Tibial nerve (tissue), 4 donors: ENCODE data around the gene TRAF7. TPM values are rescaled to one million over a fixed set of nuclear protein-coding genes. Genes with fewer than 3 reads are reported as not detected.
"Not testable (repeated sequence)": the region's sequence is repeated elsewhere in the genome, so short reads cannot be mapped to it uniquely, and the experiment has no call there.

Experiments used
- DNase-seq, 2 donors: peaks; one replicate each; pipeline ENCODE4 v3.0.0-alpha.2; 2019; ENCODE audit warnings: low spot score in 2 of 2
- H3K27ac ChIP-seq, 4 donors: fragments of 200-600 bp; sonication (generic) in 3 of 4; one replicate each; pipeline ENCODE4 v1.5.1; 2017 to 2019; ENCODE audit warnings: mild to moderate bottlenecking in 1 of 4
- H3K27me3 ChIP-seq, 2 donors: fragments of 200-600 bp; sonication (generic) in 1 of 2; one replicate each; pipeline versions ENCODE4 v1.5.1 to v1.6.0; 2017 to 2019
- H3K36me3 ChIP-seq, 3 donors: fragments of 200-600 bp; sonication (generic); one replicate each; pipeline ENCODE4 v1.5.1; 2018 to 2019
- H3K4me1 ChIP-seq, 4 donors: fragments of 200-600 bp; sonication (generic) in 3 of 4; one replicate each; pipeline ENCODE4 v1.5.1; 2017 to 2019
- H3K4me3 ChIP-seq, 4 donors: fragments of 200-600 bp; sonication (generic) in 3 of 4; one replicate each; pipeline ENCODE4 v1.5.1; 2017 to 2019; ENCODE audit warnings: mild to moderate bottlenecking in 1 of 4, moderate library complexity in 1 of 4
- H3K9me3 ChIP-seq, 4 donors: fragments of 200-600 bp; sonication (generic) in 3 of 4; one replicate each; pipeline ENCODE4 v1.5.1; 2017 to 2019
- EP300 ChIP-seq, 2 donors: sonication (generic); formaldehyde crosslinking; IDR thresholded peaks; one replicate each; pipeline ENCODE4 v1.6.1; 2017; ENCODE audit warnings: antibody characterized with exemption in 2 of 2, mild to moderate bottlenecking in 1 of 2
- POLR2A ChIP-seq, 2 donors: fragments of 450-650 bp; IDR thresholded peaks; one replicate each; pipeline ENCODE4 v1.6.1; 2017; ENCODE audit warnings: antibody characterized with exemption in 2 of 2, mild to moderate bottlenecking in 2 of 2, moderate library complexity in 2 of 2
- WGBS, 2 donors: methylation state at CpG; one replicate each; pipeline ENCODE4 v1.1.5; 2018; 5-methylcytosine and 5-hydroxymethylcytosine counted together
- total RNA-seq, 4 donors: library from RNA; depleted of rRNA; stranded (reverse); fragments of >200 nt; gene quantifications; one replicate each; pipeline ENCODE4 v1.1.0, GENCODE V29; 2016
- TF ChIP-seq, protein P1 (sequence below), 5 experiments: fragments of 200-600 bp in 3 of 5; fragments of 450-650 bp in 2 of 5; sonication (generic) in 3 of 5; IDR thresholded peaks; one replicate each; pipeline ENCODE4 v1.5.1; 2016 to 2019; ENCODE audit warnings: antibody characterized with exemption in 5 of 5, mild to moderate bottlenecking in 3 of 5, moderate library complexity in 2 of 5

TRAF7 gene
- total RNA-seq = 10 to 100 TPM; 29.1 to 53.7 (median 38.4) TPM

DNA sequence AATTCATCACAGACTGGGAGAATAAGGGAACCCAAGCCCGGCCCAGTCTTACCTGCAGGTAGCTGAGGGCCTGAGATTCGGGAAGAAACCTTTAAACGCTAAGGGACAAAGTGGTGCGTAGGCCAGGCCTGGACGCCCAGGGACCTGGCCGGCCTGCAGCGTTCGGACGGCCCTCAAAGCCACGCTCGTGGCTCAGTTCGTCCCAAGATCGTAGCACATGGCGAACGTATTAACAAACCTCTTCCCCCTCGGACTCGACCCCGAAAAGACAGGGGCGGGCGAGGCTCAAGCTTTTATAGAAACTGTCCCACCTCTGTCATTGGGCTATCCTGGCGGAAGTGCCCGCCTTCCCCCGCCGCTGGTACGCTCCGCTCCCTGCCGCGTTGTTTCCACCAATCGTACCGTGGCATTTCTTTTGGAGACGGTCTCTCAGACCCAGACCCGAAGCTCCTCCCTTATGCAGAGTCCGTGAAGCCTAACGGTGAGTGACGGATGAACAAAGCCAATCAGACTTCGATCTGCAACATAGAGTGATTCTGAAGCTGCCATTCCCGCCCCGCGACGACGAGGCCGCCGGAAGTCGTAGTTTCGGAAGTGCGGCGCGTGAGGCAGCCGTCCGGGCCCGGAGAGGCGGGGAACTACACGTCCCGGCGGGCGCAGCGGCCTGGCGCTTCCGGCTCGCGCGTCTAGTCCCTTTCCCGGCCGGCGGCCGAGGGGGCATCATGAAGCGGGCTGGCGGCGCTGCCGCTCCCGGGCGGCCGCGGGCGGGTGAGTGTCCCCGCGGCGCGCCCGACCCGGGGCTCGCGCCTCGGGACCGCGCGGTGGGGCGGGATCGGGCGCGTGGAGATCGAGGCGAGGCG, at the start of gene TRAF7:
TSS of gene TRAF7 (plus strand) at position 692 of the 860 bp plus-strand sequence. CDS start 8,139 bp downstream, outside the sequence.
- H3K27ac ChIP-seq = peak within 1 kb of the TSS; percentile 71 to 96 (median 86)
- peak; percentile 96 to 98 for DNase-seq
- H3K36me3 ChIP-seq = peaks cover 0 to 9% (median 0%) of the 10 kb centered on the region in 3 donors
- TF ChIP-seq, protein P1, sequence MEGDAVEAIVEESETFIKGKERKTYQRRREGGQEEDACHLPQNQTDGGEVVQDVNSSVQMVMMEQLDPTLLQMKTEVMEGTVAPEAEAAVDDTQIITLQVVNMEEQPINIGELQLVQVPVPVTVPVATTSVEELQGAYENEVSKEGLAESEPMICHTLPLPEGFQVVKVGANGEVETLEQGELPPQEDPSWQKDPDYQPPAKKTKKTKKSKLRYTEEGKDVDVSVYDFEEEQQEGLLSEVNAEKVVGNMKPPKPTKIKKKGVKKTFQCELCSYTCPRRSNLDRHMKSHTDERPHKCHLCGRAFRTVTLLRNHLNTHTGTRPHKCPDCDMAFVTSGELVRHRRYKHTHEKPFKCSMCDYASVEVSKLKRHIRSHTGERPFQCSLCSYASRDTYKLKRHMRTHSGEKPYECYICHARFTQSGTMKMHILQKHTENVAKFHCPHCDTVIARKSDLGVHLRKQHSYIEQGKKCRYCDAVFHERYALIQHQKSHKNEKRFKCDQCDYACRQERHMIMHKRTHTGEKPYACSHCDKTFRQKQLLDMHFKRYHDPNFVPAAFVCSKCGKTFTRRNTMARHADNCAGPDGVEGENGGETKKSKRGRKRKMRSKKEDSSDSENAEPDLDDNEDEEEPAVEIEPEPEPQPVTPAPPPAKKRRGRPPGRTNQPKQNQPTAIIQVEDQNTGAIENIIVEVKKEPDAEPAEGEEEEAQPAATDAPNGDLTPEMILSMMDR (IDR thresholded peaks at IDR 0.05) = peak in 3 of 5 experiments; percentile 3 to 48 (median 15)
- TF ChIP-seq POLR2A (IDR thresholded peaks at IDR 0.05) (peak; percentile 99), EP300 (IDR thresholded peaks at IDR 0.05) (peak; percentile 92 to 100)
- H3K4me1 ChIP-seq = peaks cover 0 to 86% (median 76%) of the 10 kb centered on the region in 4 donors
- WGBS, 2 donors = 0 to 1% methylated on average over 20 to 59 of the region's 94 CpGs
- H3K27me3 ChIP-seq = no peaks in the 10 kb centered on the region
- no peaks in the 10 kb centered on the region for H3K9me3 ChIP-seq
- peak within 1 kb of the TSS; percentile 74 to 87 (median 78) for H3K4me3 ChIP-seq

DNA sequence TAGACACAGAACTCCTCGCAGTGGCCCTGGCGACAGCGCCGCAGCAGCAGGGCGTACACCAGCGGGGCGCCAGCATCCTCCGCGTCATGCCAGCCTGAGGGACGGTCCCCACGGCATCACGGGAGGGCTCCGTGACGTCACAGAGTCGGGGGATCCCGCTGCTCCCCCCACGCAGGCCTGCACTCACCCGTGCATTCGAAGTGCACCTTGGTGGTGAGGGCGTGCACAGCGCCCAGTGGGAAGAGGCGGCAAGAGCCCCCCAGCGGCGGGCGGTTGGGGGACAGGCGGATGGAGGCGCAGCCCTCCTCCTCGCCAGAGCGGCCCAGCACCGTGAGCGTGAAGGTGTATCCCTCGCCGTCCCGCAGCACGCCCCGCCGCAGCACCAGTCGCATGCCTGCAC, 49.4 kb upstream of the TRAF7 start:
- peaks cover 3 to 96% (median 18%) of the 10 kb centered on the region in 3 donors for H3K36me3 ChIP-seq
- H3K4me3 ChIP-seq, H3K27ac ChIP-seq, H3K4me1 ChIP-seq, H3K27me3 ChIP-seq, DNase-seq, H3K9me3 ChIP-seq: not testable (repeated sequence)
- 94 to 100% methylated on average over 2 to 13 of the region's 38 CpGs for WGBS, 2 donors

DNA sequence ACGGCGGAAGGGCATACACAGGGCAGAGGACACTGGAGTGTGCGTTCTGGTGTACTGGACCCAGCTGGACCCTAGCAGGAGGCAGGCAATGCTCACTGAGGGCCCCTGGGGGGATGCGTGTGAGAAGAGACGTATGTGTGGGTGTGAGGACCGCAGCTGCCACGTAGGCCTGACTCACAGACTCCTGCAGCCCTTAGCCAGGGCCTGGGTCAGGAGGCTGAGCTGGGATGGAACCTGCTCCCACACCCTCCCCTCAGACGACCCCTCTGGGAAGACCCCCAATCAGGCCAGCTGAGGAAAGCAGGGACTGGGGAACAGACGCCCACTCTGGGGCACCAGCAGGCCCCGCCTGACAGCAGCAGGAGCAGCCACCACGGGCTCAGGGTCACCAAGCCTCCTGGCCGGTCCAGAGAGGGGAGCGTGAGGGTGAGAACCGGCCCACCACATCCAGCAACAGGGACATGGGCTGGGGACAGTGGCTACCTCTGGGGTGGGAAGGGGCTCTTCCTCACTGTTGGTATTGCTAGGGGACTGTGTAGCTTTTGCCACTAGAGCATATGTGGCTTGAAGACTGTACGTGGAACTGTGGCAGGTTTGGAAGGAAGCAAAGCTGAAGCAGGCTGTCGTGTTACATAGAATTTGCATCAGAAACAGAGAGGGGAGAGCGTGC, 48.3 kb upstream of the TRAF7 start:
- DNase-seq, H3K27me3 ChIP-seq, H3K4me3 ChIP-seq, H3K4me1 ChIP-seq, H3K9me3 ChIP-seq, H3K27ac ChIP-seq: not testable (repeated sequence)
- peaks cover 3 to 96% (median 18%) of the 10 kb centered on the region in 3 donors for H3K36me3 ChIP-seq
- 74 to 76% methylated on average over 13 to 17 of the region's 17 CpGs for WGBS, 2 donors

DNA sequence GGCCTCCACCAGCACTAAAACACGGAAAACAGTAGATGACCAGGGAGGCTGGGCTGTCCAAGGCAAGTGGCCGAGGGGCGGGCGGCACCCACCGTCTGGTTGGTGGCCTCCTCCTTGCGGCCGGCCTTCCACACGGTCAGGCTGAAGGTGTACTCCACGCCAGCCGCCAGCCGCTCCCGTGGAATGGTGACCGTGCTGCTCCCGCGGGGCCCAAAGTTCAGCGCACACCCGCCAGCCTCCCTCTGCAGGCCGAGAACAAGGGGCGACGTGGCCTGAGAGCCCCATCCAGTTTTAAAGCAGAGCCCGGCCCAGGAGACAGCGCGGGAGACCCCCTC, 47.8 kb upstream of the TRAF7 start:
- 93 to 94% methylated on average over 15 to 20 of the region's 23 CpGs for WGBS, 2 donors
- H3K27me3 ChIP-seq, H3K4me1 ChIP-seq, H3K9me3 ChIP-seq, H3K27ac ChIP-seq, DNase-seq, H3K4me3 ChIP-seq: not testable (repeated sequence)
- H3K36me3 ChIP-seq = peaks cover 3 to 96% (median 18%) of the 10 kb centered on the region in 3 donors

DNA sequence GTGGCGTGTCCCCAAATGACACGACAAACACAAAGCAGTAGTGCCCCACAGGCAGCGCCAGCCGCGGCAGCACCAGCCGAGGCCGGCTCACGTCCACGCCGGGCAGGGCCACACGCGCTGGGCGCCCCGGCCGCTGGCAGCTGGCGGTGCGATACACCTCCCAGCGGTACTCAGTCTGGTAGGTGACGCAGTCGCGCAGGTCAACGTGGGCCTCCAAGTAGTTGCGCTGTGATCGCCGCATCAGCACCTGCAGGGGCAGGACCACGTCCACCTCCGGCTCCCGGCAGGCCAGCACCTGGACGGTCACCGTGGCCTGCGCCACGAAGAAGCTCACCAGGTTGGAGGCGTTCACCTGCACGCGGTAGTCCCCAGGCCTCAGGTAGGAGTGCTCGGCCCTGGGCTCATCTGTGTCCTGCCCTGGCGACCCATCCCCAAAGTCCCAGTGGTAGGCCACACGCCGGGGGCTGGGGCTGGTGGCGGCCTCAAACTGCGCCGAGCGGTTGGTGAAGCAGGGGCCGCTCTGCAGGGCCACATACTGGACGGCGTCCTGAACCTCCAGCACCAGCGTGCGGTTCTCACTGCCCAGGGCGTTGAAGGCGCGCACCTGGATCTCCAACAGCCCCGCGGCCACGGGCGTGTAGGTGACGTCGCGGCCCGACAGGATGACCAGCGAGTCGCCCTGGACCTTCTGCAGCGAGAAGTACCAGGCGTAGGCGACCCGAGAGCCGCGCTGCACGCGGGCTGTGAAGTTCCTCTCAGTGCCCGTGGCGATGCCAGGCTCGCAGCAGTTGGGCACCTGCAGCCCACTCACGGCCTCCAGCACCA, 46.9 kb upstream of the TRAF7 start:
- 95 to 96% methylated on average over 52 to 56 of the region's 73 CpGs for WGBS, 2 donors
- not testable (repeated sequence) for H3K4me1 ChIP-seq, H3K4me3 ChIP-seq, H3K27me3 ChIP-seq, H3K9me3 ChIP-seq, DNase-seq, H3K27ac ChIP-seq
- peaks cover 3 to 94% (median 18%) of the 10 kb centered on the region in 3 donors for H3K36me3 ChIP-seq

DNA sequence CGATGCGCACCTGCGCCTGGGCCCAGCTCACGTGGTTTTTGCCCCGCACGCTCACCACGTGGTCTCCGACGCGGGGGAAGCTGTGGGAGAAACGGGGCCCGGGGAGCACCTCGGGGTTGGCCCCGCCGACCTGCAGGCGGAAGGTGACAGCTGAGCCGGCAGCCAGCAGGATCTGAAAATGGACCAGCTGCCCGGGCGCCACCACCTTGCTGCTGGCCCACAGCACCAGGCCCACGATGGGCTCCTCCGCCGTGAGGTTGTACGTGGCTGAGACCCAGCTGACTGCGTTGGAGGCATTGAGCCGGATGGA, 46.4 kb upstream of the TRAF7 start:
- peaks cover 3 to 95% (median 18%) of the 10 kb centered on the region in 3 donors for H3K36me3 ChIP-seq
- 94 to 95% methylated on average over 9 to 24 of the region's 25 CpGs for WGBS, 2 donors
- DNase-seq, H3K4me3 ChIP-seq, H3K27me3 ChIP-seq, H3K4me1 ChIP-seq, H3K27ac ChIP-seq, H3K9me3 ChIP-seq: not testable (repeated sequence)

DNA sequence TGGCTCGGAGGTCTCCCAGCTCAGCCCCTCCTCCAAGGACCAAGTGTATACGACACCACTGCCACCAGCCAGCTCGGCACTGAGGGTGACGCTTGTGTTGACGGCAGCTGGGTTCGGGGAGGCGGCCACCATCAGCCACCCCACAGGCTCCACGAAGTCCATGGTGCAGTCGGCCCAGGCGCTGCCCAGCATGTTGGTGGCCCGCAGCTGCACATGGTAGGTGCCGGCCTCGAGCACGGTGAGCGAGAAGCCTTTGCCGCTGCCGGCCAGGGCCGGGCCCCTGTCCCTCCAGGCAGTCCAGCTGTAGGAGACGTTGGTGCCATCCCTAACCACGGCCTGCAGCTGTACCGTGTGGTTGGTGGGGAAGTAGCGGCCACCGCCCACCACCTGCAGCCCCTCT, 45.7 kb upstream of the TRAF7 start:
- H3K4me1 ChIP-seq, H3K27me3 ChIP-seq, H3K9me3 ChIP-seq, DNase-seq, H3K4me3 ChIP-seq, H3K27ac ChIP-seq: not testable (repeated sequence)
- 73% methylated on average over 3 of the region's 23 CpGs; no CpG with 5 or more reads in 1 of the 2 donors for WGBS, 2 donors
- peaks cover 3 to 96% (median 18%) of the 10 kb centered on the region in 3 donors for H3K36me3 ChIP-seq

DNA sequence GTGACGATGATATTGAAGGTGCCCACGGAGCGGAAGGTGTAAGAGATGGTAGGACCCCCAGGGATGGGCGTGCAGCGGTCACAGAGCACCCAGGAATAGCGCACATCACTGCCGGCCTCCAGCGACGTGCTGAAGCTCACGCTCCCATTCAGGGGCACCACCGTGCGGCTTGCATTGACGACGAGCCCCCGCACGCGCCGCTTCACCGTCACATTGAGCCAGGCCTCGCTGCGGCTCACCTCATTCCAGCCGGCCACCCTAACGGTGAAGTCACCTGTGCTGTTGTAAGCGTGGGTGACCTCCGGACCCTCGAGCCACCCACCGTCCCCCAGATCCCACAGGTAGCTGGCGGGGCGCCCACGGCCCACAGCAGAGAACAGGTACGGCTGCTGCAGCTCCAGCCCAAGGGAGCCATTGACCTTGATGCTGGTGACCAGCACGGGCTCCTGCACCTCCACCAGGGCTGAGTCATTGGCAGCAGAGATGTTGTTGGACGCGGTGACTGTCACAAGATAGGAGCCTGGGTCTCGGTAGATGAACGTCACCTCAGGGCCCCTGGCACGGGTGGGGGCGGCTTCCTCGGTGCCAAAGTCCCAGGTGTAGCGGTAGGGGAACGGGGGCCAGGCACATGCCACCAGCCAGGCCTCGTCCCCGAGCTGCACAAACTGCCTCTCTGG, 45.1 kb upstream of the TRAF7 start:
- not testable (repeated sequence) for H3K9me3 ChIP-seq, H3K4me3 ChIP-seq, DNase-seq, H3K4me1 ChIP-seq, H3K27ac ChIP-seq, H3K27me3 ChIP-seq
- 90 to 92% methylated on average over 25 to 35 of the region's 43 CpGs for WGBS, 2 donors
- H3K36me3 ChIP-seq = peaks cover 3 to 97% (median 18%) of the 10 kb centered on the region in 3 donors

DNA sequence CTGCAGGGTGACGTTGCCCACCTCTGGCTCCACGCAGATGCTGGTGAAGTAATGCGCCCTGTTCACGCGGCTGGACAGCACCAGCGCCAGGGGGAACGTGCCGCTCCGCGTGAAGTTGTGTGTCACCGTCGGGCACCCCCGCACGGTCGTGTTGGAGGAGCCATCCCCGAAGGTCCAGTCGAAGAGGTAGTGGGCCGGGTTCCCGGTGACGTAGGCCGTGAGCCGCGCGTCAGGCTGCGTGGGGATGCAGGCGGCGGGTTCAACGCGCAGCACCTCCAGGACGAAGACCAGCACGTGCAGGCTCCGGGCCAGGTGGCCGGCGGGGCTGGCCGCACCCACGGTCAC, 44.6 kb upstream of the TRAF7 start:
- peaks cover 0 to 96% (median 18%) of the 10 kb centered on the region in 3 donors for H3K36me3 ChIP-seq
- WGBS, 2 donors = 96% methylated on average over 24 to 26 of the region's 36 CpGs
- H3K9me3 ChIP-seq, H3K27ac ChIP-seq, H3K27me3 ChIP-seq, H3K4me3 ChIP-seq, H3K4me1 ChIP-seq, DNase-seq: not testable (repeated sequence)

DNA sequence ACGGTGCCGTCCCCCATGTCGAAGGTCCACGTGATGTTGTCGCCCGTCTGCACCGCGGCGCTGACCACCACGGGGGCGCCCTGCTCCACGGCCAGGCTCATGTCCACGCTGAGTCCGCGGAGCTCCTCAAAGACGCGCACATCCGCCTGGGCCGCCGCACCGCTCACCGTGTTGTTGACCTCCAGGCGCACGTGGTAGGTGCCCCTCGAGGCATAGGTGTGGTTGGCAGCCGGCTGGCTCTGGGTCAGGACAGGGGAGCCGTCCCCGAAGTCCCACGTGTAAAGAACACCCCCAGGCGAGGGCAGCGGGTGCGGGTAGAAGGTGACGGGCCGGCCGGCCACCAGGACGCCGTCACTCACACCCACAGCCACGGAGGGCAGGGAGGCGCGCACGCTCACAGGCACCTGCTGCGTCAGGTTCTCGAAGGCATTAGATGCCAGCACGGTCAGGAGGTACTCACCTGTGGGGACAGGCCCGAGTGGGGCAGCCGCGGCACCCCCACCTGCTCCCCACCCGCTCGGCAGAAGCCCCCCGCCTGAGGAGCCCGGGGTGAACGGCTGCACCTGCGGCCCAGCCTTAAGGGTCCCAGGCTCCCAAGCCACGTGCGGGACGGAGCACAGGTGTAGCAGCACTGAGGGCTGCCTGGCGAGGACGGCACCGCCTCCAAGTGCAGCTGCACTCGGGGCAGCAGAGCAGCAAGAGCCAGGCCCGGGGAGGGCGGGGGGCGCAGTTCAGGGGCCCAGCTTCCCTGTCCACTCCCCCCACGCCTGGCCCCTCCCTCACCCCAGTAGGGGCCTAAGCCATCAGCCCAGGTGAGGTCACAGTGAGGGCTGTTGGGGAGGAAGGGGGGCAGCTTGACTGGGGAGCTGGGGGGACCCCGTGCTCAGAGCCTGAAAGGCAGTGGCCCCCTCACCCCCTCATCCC, 43.9 kb upstream of the TRAF7 start:
- H3K27ac ChIP-seq, H3K4me3 ChIP-seq, H3K4me1 ChIP-seq, H3K27me3 ChIP-seq, H3K9me3 ChIP-seq, DNase-seq: not testable (repeated sequence)
- WGBS, 2 donors = 89 to 93% methylated on average over 35 to 45 of the region's 65 CpGs
- peaks cover 0 to 90% (median 17%) of the 10 kb centered on the region in 3 donors for H3K36me3 ChIP-seq
